IPS-NIHi7 (cell line): ENCODE results near the gene CSKMT.

ENCODE experiments used
- DNase-seq: peaks from one replicate; pipeline ENCODE4 v3.0.0; 2012; ENCODE audit warnings: mixed read lengths; ENCODE audit errors: extremely low spot score

Gene CSKMT

GRCh38 chr11:62716816-62717215 lies 51.7 kb downstream of the CSKMT start:
- DNase-seq = no peak
